Measurements from ENCODE around the gene WNT2B.
A peak's percentile ranks its signal among the peaks of the same experiment; 100 is the strongest.

The WNT2B gene

GRCh38 chr1:112564081-112564480, 55.3 kb downstream of the WNT2B start:
- no peak for DNase-seq (ENCODE audit: low read depth)
- in situ Hi-C loops (cut with HindIII; ENCODE audit: low sequenced_read_pairs), result no loop called here
- TF ChIP-seq CTCF (IDR thresholded peaks at IDR 0.05; ENCODE audit: low read depth, low read length, missing control alignments), result no peak
- H3K4me3 ChIP-seq (ENCODE audit: low read depth, low read length), result no peak overlapping the region

GRCh38 chr1:112565800-112566199, 57.0 kb downstream of the WNT2B start:
- DNase-seq (ENCODE audit: low read depth), result no peak
- in situ Hi-C loops (cut with HindIII; ENCODE audit: low sequenced_read_pairs), result no loop called here
- TF ChIP-seq CTCF (IDR thresholded peaks at IDR 0.05; ENCODE audit: low read depth, low read length, missing control alignments), result no peak
- H3K4me3 ChIP-seq (ENCODE audit: low read depth, low read length), result no peak overlapping the region

GRCh38 chr1:112575154-112575804, 66.5 kb downstream of the WNT2B start:
- in situ Hi-C loops (cut with HindIII; ENCODE audit: low sequenced_read_pairs), result no loop called here
- H3K4me3 ChIP-seq (ENCODE audit: low read depth, low read length), result no peak overlapping the region
- peak; percentile 58 for DNase-seq (ENCODE audit: low read depth)
- no peak for TF ChIP-seq CTCF (IDR thresholded peaks at IDR 0.05; ENCODE audit: low read depth, low read length, missing control alignments)

GRCh38 chr1:112576240-112576639, 67.5 kb downstream of the WNT2B start:
- no peak for TF ChIP-seq CTCF (IDR thresholded peaks at IDR 0.05; ENCODE audit: low read depth, low read length, missing control alignments)
- in situ Hi-C loops (cut with HindIII; ENCODE audit: low sequenced_read_pairs), result no loop called here
- DNase-seq (ENCODE audit: low read depth), result no peak
- H3K4me3 ChIP-seq (ENCODE audit: low read depth, low read length), result no peak overlapping the region

All from astrocyte of the cerebellum (primary cell).